ENCODE data around the gene NIN.

The NIN gene
- 169 to 302 reads per million in 2 experiments for total RNA-seq

GRCh38 chr14:50830932-50831725, at the start of gene NIN:
NIN (minus strand) TSS chr14:50831162; CDS start chr14:50822056, 9,106 bp downstream.
- DNase-seq (ENCODE audit: low read depth), result peak; percentile 59

- DNase-seq (ENCODE audit: low read depth), result peak; percentile 38
Measured at GRCh38 chr14:50875359-50876070, 44.6 kb upstream of the NIN start.

- DNase-seq (ENCODE audit: low read depth), result no peak
Measured at GRCh38 chr14:50874757-50875156, 43.8 kb upstream of the NIN start.

GRCh38 chr14:50871914-50872732, 41.2 kb upstream of the NIN start, which contains the start of gene ABHD12B:
ABHD12B (plus strand) TSS chr14:50872053; CDS start chr14:50872175, 122 bp downstream.
- DNase-seq (ENCODE audit: low read depth), result no peak

GRCh38 chr14:50871228-50871627, 40.3 kb upstream of the NIN start:
- no peak for DNase-seq (ENCODE audit: low read depth)

GRCh38 chr14:50865391-50866076, 34.6 kb upstream of the NIN start:
- DNase-seq (ENCODE audit: low read depth), result no peak

GRCh38 chr14:50864946-50865345, 34.0 kb upstream of the NIN start:
- DNase-seq (ENCODE audit: low read depth), result no peak

- DNase-seq (ENCODE audit: low read depth), result no peak
Measured at GRCh38 chr14:50864237-50864636, 33.3 kb upstream of the NIN start.

GRCh38 chr14:50862036-50862570, 31.1 kb upstream of the NIN start:
- no peak for DNase-seq (ENCODE audit: low read depth)

GRCh38 chr14:50860478-50861086, 29.6 kb upstream of the NIN start:
- peak; percentile 85 for DNase-seq (ENCODE audit: low read depth)

GRCh38 chr14:50859296-50859624, 28.3 kb upstream of the NIN start:
- DNase-seq (ENCODE audit: low read depth), result no peak

- no peak for DNase-seq (ENCODE audit: low read depth)
Measured at GRCh38 chr14:50856660-50857059, 25.7 kb upstream of the NIN start.

- DNase-seq (ENCODE audit: low read depth), result no peak
Measured at GRCh38 chr14:50855558-50855957, 24.6 kb upstream of the NIN start.

- DNase-seq (ENCODE audit: low read depth), result no peak
Measured at GRCh38 chr14:50854521-50854920, 23.6 kb upstream of the NIN start.

GRCh38 chr14:50853891-50854290, 22.9 kb upstream of the NIN start:
- DNase-seq (ENCODE audit: low read depth), result no peak

- DNase-seq (ENCODE audit: low read depth), result no peak
Measured at GRCh38 chr14:50846226-50846880, 15.4 kb upstream of the NIN start.

- DNase-seq (ENCODE audit: low read depth), result no peak
Measured at GRCh38 chr14:50845166-50845565, 14.2 kb upstream of the NIN start.

- DNase-seq (ENCODE audit: low read depth), result no peak
Measured at GRCh38 chr14:50844391-50844790, 13.4 kb upstream of the NIN start.

GRCh38 chr14:50839691-50840090, 8.7 kb upstream of the NIN start:
- DNase-seq (ENCODE audit: low read depth), result no peak

- DNase-seq (ENCODE audit: low read depth), result no peak
Measured at GRCh38 chr14:50839048-50839447, 8.1 kb upstream of the NIN start.

Measured in T follicular helper cell (primary cell).